ENCODE results near the gene RTN4R. TPM values are rescaled to one million over a fixed set of nuclear protein-coding genes. Genes with fewer than 3 reads are reported as not detected.

The RTN4R gene
- 0.12 and 0.13 TPM in 2 replicates for total RNA-seq

GRCh38 chr22:20268279-20269012 is at the start of gene RTN4R:
TSS of gene RTN4R (minus strand) at chr22:20268318. CDS start at chr22:20268092, 226 bp downstream.

Other genes starting within 250 kb of the RTN4R start
- 73.6 and 78.0 TPM in 2 replicates for gene TANGO2, start 247.2 kb downstream of the RTN4R start, total RNA-seq
- gene DGCR8, start 188.1 kb downstream of the RTN4R start, total RNA-seq = 33.2 and 42.9 TPM in 2 replicates
- gene RANBP1, start 152.2 kb downstream of the RTN4R start, total RNA-seq = 139 and 177 TPM in 2 replicates
- gene TRMT2A, start 151.1 kb downstream of the RTN4R start, total RNA-seq = 45.0 and 54.4 TPM in 2 replicates
- 6.6 and 10.9 TPM in 2 replicates for gene ZDHHC8, start 136.5 kb downstream of the RTN4R start, total RNA-seq
- gene CCDC188, start 117.3 kb downstream of the RTN4R start, total RNA-seq = 1.7 and 3.5 TPM in 2 replicates
- gene DGCR6L, start 51.7 kb upstream of the RTN4R start, total RNA-seq = 63.2 and 65.3 TPM in 2 replicates
- 5.0 and 5.1 TPM in 2 replicates for gene ZNF74, start 125.8 kb upstream of the RTN4R start, total RNA-seq
- 22.6 and 26.4 TPM in 2 replicates for gene SCARF2, start 169.5 kb upstream of the RTN4R start, total RNA-seq
- 30.0 and 31.8 TPM in 2 replicates for gene KLHL22, start 227.5 kb upstream of the RTN4R start, total RNA-seq
- gene MED15, start 239.3 kb upstream of the RTN4R start, total RNA-seq = 25.9 and 30.3 TPM in 2 replicates